ENCODE data around the gene SLC16A12. TPM values are rescaled to one million over a fixed set of nuclear protein-coding genes. Genes with fewer than 3 reads are reported as not detected.

The SLC16A12 gene
- total and polyA plus RNA-seq, 2 of the 4 experiments (the other 2 are of a cell fraction): 1.4 to 1.6 TPM

DNA sequence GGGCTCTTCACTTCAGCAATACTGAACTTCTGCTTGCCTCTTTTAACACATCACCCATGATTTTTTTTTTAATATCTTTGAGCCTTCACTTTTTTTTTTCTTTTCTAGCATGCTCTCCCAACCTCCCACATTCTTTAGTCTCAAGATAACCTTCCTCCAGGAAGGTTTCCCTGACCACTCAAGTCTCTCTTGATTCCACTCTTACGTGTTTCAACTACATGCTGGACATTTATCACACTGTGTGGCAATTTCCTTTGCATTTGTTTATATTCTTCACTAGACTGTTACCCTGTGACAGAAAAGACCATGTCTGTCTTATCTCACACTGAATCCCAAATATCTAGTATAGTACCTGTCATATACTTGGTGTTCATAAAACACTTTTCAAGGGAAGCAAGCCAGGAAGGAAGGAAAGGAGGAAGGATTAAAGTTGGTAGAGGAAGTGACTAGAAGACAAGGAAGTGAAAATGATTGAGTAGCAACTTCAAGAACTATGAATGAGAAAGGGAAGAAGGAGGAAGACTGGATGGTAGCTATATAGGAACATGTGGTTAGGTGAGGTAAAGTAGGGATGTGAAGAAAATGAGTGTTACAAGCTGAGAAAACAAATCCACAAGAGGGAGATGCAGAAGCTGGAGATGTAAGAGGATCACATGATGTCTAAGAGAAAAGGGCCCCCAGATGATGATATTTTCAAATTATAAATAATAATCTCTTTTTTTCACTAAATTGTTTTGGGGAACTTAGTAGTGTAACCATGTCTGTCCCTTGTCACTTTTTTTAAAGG, 80.6 kb downstream of the SLC16A12 start:
- BruUV-seq (replicated peaks): no TSS peak
- no peak for TF ChIP-seq RCOR1 (IDR thresholded peaks at IDR 0.05; ENCODE audit: insufficient replicate concordance, low read length)
- no peak for TF ChIP-seq MAFK (IDR thresholded peaks at IDR 0.05; ENCODE audit: low read depth, low read length)
- TF ChIP-seq RFX5 (IDR thresholded peaks at IDR 0.05; ENCODE audit: low read depth, low read length): no peak
- TF ChIP-seq FOS (IDR thresholded peaks at IDR 0.05; ENCODE audit: low read depth, low read length): no peak
- TF ChIP-seq, protein P1, sequence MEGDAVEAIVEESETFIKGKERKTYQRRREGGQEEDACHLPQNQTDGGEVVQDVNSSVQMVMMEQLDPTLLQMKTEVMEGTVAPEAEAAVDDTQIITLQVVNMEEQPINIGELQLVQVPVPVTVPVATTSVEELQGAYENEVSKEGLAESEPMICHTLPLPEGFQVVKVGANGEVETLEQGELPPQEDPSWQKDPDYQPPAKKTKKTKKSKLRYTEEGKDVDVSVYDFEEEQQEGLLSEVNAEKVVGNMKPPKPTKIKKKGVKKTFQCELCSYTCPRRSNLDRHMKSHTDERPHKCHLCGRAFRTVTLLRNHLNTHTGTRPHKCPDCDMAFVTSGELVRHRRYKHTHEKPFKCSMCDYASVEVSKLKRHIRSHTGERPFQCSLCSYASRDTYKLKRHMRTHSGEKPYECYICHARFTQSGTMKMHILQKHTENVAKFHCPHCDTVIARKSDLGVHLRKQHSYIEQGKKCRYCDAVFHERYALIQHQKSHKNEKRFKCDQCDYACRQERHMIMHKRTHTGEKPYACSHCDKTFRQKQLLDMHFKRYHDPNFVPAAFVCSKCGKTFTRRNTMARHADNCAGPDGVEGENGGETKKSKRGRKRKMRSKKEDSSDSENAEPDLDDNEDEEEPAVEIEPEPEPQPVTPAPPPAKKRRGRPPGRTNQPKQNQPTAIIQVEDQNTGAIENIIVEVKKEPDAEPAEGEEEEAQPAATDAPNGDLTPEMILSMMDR (conservative IDR thresholded peaks at IDR 0.05; ENCODE audit: low read depth, low read length): 0 out of 2 replicates have a peak, but pooled peaks have one; percentile 10
- no peak for TF ChIP-seq RAD21 (IDR thresholded peaks at IDR 0.05; ENCODE audit: low read length)
- TF ChIP-seq POLR2A (IDR thresholded peaks at IDR 0.05; ENCODE audit: low read depth, low read length): no peak
- peak overlapping the region; percentile 3; the same call in 1 of the 2 replicates for H3K14ac ChIP-seq (replicated peaks; ENCODE audit: low read depth, low read length)
- 0 out of 2 replicates have a peak overlapping the region, but pooled peaks have one; percentile 19 for H2BK20ac ChIP-seq (ENCODE audit: low read depth, low read length)
- H3K23ac ChIP-seq (ENCODE audit: low read depth, low read length): no peak overlapping the region
- H3K4ac ChIP-seq (ENCODE audit: low read depth, low read length): no peak overlapping the region; the same call in 1 of the 2 replicates
- 50% methylated on average over 1 of the region's 1 CpG; no CpG with 5 or more reads in 1 of the 2 experiments for WGBS, 2 experiments (ENCODE audit: extremely low coverage in 2 of 2, insufficient read length in 1 of 2)
- H4K20me1 ChIP-seq (ENCODE audit: insufficient read depth, low read length): no peaks in the 10 kb centered on the region
- H2AFZ ChIP-seq (replicated peaks; ENCODE audit: low read length, poor library complexity): no peak overlapping the region
- peak overlapping the region; percentile 65; the same call in 1 of the 3 replicates for H2BK15ac ChIP-seq (ENCODE audit: low read depth, low read length)
- peak overlapping the region; percentile 48; the same call in 1 of the 2 replicates for H3K18ac ChIP-seq (ENCODE audit: low read depth, low read length)
- H2BK120ac ChIP-seq (ENCODE audit: low read depth, low read length): no peak overlapping the region
- no peak overlapping the region for H3K27ac ChIP-seq (ENCODE audit: insufficient read depth, low read length)
- no peak overlapping the region for H3K4me2 ChIP-seq (ENCODE audit: low read depth, low read length)
- CTCF ChIA-PET: interaction anchor here (0.7 kb wide), 2 partner anchors 12 to 21 kb away, joined by 3 to 4 read pairs; no protein-coding TSS in a partner anchor
- dilution Hi-C loops (cut with HindIII; ENCODE audit: low sequenced_read_pairs, unreplicated experiment) (no loop called here), intact Hi-C loops (cut with micrococcal nuclease) (no loop called here), in situ Hi-C loops (cut with MboI; ENCODE audit: low sequenced_read_pairs) (no loop called here)
- H3K36me3 ChIP-seq (ENCODE audit: control insufficient read depth, insufficient read depth, low read length): no peaks in the 10 kb centered on the region
- no peak overlapping the region for H3K56ac ChIP-seq (ENCODE audit: extremely low read depth, insufficient read depth, low read length)
- H3K27me3 ChIP-seq (ENCODE audit: control insufficient read depth, insufficient read depth, low read length): no peaks in the 10 kb centered on the region
- no peak overlapping the region for H3K9ac ChIP-seq (ENCODE audit: low read depth, low read length)
- peak overlapping the region; percentile 29; the same call in 1 of the 2 replicates for H4K5ac ChIP-seq (ENCODE audit: low read depth, low read length)
- no peak overlapping the region for H4K8ac ChIP-seq (ENCODE audit: low read depth in 2 of 2, low read length in 2 of 2)
- POLR2A ChIA-PET (ENCODE audit: unreplicated experiment): no interaction called here
- H3K9me1 ChIP-seq (ENCODE audit: insufficient read depth, low read length): no peaks in the 10 kb centered on the region
- no peak overlapping the region for H2AK5ac ChIP-seq (ENCODE audit: low read depth, low read length)
- DNase-seq (peak; percentile 22), ATAC-seq (ENCODE audit: low read depth) (no peak)
- H3K79me1 ChIP-seq (ENCODE audit: low read depth in 1 of 2, low read length in 2 of 2): no peaks in the 10 kb centered on the region
- H4K91ac ChIP-seq (ENCODE audit: insufficient read depth, low read depth, low read length): no peak overlapping the region
- no peak overlapping the region for H2AK9ac ChIP-seq (replicated peaks; ENCODE audit: low read depth, low read length, poor library complexity)
- H3K4me3 ChIP-seq (ENCODE audit: insufficient read depth, low read depth, low read length): no peak overlapping the region
- peaks cover 6% of the 10 kb centered on the region; the same call in 1 of the 2 replicates for H3K4me1 ChIP-seq (ENCODE audit: control insufficient read depth, insufficient read depth, low read length)
- H3K9me3 ChIP-seq (ENCODE audit: control insufficient read depth, insufficient read depth, low read length): no peaks in the 10 kb centered on the region
- no peak overlapping the region for H2BK5ac ChIP-seq (ENCODE audit: low read depth, low read length, poor library complexity, severe bottlenecking)

Data from IMR-90 (cell line).